Ovary (tissue), 3 donors: ENCODE measurements around the gene RPS10.

Source experiments
- EP300 ChIP-seq: sonication (generic); formaldehyde crosslinking; IDR thresholded peaks from one replicate; pipeline ENCODE4 v1.6.1; 2017; ENCODE audit warnings: antibody characterized with exemption
- POLR2A ChIP-seq: fragments of 450-650 bp; IDR thresholded peaks from one replicate; pipeline ENCODE4 v1.6.1; 2017; ENCODE audit warnings: antibody characterized with exemption, mild to moderate bottlenecking, moderate library complexity
- TF ChIP-seq, protein P1 (sequence below), 3 donors: fragments of 450-650 bp in 2 of 3; fragments of 200-600 bp in 1 of 3; IDR thresholded peaks; one replicate each; pipeline versions ENCODE4 v1.5.1 to v1.8.0; 2016 to 2022; ENCODE audit warnings: antibody characterized with exemption in 3 of 3, mild to moderate bottlenecking in 1 of 3
- donor health status: DM: no; HTN: no; CAD: no.

DNA sequence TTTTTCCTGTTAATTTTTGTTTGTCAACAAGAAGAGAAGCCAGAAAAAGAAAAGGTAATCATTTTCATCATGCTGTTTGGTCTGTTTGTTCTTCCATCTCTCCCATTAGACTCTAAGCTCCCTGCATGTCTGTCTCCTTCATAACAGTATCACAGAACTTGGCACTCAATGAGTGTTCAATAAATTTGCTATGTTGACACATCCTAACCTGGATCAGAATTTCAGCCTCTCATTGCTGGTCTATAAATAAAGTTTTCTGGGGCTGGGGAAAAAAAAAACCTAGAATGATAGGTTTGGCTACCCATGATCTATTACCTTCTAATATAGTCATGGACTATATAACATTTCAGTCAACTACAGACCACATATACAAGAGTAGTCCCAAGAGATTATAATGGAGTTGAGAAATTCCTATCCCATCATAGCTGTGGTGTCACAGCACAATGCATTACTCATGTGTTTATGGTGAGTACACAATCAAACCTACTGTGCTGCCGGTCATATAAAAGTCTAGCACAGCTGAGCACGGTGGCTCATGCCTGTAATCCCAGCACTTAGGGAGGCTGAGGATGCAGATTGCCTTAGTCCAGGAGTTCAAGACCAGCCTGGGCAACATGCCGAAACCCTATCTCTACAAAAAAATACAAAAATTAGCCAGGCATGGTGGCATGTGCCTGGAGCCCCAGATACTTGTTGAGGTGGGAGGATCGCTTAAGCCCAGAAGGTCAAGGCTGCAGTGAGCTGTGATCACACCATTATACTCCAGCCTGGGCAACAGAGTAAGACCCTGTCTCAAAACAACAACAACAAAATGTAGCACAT lies 39.3 kb downstream of the RPS10 start:
- TF ChIP-seq, protein P1, sequence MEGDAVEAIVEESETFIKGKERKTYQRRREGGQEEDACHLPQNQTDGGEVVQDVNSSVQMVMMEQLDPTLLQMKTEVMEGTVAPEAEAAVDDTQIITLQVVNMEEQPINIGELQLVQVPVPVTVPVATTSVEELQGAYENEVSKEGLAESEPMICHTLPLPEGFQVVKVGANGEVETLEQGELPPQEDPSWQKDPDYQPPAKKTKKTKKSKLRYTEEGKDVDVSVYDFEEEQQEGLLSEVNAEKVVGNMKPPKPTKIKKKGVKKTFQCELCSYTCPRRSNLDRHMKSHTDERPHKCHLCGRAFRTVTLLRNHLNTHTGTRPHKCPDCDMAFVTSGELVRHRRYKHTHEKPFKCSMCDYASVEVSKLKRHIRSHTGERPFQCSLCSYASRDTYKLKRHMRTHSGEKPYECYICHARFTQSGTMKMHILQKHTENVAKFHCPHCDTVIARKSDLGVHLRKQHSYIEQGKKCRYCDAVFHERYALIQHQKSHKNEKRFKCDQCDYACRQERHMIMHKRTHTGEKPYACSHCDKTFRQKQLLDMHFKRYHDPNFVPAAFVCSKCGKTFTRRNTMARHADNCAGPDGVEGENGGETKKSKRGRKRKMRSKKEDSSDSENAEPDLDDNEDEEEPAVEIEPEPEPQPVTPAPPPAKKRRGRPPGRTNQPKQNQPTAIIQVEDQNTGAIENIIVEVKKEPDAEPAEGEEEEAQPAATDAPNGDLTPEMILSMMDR (IDR thresholded peaks at IDR 0.05): no peak
- no peak for TF ChIP-seq POLR2A
- no peak for TF ChIP-seq EP300
